ENCODE data around the gene AGBL4. TPM values are rescaled to one million over a fixed set of nuclear protein-coding genes. Genes with fewer than 3 reads are reported as not detected.

Gene AGBL4
- total RNA-seq, 6 experiments from 2014 or later = not detected

DNA sequence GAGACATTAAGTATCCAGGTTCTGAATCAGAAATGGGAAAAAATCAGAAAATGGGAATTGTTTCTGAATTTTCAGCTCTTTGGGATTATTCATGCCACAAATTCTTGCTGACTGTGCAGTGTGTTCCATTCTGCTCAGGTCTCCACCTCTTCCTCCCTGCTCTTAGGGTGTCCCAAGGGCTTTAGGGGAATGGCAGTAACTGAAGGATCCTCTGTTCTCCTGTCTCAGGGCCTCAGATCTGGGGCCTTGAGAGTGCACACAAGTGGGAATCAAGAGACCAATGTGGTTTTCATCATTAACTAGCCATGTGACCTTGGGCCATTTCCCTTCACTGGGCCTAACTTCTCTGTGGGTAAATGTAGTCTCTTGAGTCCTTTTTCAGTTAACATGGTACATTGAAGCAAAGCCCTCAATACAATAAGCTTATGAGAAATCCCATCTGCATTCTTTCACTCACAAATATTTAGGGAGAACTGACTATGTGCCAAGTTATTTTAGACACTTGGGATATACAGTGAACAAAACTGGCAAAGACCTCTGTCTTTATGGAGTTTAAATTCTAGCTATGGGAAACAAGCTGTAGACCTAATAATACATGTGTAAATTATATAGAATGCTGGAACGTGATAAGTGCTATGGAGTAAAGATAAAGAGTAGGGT, 1476.1 kb downstream of the AGBL4 start:
- TF ChIP-seq, protein P1, sequence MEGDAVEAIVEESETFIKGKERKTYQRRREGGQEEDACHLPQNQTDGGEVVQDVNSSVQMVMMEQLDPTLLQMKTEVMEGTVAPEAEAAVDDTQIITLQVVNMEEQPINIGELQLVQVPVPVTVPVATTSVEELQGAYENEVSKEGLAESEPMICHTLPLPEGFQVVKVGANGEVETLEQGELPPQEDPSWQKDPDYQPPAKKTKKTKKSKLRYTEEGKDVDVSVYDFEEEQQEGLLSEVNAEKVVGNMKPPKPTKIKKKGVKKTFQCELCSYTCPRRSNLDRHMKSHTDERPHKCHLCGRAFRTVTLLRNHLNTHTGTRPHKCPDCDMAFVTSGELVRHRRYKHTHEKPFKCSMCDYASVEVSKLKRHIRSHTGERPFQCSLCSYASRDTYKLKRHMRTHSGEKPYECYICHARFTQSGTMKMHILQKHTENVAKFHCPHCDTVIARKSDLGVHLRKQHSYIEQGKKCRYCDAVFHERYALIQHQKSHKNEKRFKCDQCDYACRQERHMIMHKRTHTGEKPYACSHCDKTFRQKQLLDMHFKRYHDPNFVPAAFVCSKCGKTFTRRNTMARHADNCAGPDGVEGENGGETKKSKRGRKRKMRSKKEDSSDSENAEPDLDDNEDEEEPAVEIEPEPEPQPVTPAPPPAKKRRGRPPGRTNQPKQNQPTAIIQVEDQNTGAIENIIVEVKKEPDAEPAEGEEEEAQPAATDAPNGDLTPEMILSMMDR (IDR thresholded peaks at IDR 0.05) = no peak
- Mint-ChIP-seq H3K36me3 (ENCODE audit: low read depth) (no peaks in the 10 kb centered on the region), H3K4me3 (no peak overlapping the region), H3K4me1 (ENCODE audit: low read depth) (no peaks in the 10 kb centered on the region), H3K9me3 (peaks cover 71% of the 10 kb centered on the region), H3K27me3 (ENCODE audit: insufficient read depth) (peaks cover 8% of the 10 kb centered on the region), H3K27ac (no peak overlapping the region)
- no peak for DNase-seq

DNA sequence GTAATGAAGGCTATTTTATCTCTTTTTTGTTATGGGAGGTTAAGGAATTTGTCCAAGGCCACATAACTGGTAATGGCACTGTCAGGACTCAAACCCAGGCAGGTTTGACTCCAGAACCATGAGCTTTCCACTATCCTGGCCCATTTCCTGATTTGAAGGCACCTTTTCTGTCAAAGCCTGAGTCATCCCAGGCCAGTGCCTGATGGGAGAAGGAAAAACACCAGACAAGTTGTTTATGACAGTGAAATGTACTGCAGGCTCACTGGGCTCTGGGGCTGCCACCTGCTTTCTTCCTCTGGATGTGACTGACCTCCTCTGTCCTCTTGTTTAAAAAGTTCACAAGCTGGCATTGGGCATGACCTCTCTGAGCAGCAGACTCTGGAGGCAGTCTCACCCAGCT, 1479.9 kb downstream of the AGBL4 start:
- H3K27ac Mint-ChIP-seq = no peak overlapping the region
- H3K36me3 Mint-ChIP-seq (ENCODE audit: low read depth) = no peaks in the 10 kb centered on the region
- H3K27me3 Mint-ChIP-seq (ENCODE audit: insufficient read depth) = peaks cover 4% of the 10 kb centered on the region
- TF ChIP-seq, protein P1 (IDR thresholded peaks at IDR 0.05) = no peak
- H3K4me1 Mint-ChIP-seq (ENCODE audit: low read depth) = no peaks in the 10 kb centered on the region
- H3K9me3 Mint-ChIP-seq = peaks cover 63% of the 10 kb centered on the region
- no peak overlapping the region for H3K4me3 Mint-ChIP-seq
- DNase-seq = no peak

DNA sequence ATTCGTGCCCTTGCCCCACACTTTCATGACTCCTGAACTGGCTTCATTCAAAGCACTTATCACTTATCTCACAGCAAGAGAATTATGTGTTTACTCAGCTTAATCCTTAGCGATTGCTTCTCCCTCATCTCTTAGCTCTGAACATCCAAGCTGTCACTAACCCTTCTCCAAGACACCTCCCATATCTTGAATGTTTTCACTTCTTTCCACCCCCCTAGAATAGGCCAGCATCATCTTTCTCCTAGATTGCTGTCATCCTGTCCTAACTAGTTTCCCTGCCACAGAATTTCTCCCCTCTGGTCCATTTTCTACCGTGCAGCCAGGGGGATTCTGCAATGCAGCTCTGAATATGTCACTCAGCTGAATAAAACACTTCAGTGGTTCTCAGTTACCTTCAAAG, 1483.2 kb downstream of the AGBL4 start:
- Mint-ChIP-seq H3K4me3 (no peak overlapping the region), H3K27me3 (ENCODE audit: insufficient read depth) (peaks cover 3% of the 10 kb centered on the region; the same call in 1 of the 2 replicates), H3K27ac (no peak overlapping the region), H3K36me3 (ENCODE audit: low read depth) (no peaks in the 10 kb centered on the region), H3K9me3 (peaks cover 54% of the 10 kb centered on the region), H3K4me1 (ENCODE audit: low read depth) (no peaks in the 10 kb centered on the region)
- TF ChIP-seq, protein P1 (IDR thresholded peaks at IDR 0.05) = no peak
- DNase-seq = no peak

DNA sequence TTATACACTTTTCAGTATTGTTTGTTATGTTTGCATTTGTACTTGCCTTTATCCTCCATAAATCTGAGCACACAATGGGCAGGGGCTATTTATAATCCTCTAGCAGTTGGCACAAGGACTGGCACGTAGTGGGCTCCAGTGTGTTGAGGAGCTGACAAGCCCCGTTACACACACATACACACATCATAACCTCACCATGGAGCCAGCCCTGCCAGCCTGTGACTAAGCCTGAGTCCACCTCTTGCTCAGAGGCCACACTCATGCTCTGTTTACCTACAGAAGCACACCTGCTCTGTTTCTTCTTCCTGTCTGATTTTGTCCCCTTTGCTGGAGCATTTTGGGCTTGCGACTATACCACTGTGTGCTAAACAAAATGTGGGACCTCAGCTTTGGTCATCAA, 1487.3 kb downstream of the AGBL4 start:
- TF ChIP-seq, protein P1 (IDR thresholded peaks at IDR 0.05) = no peak
- H3K27me3 Mint-ChIP-seq (ENCODE audit: insufficient read depth) = no peaks in the 10 kb centered on the region

DNA sequence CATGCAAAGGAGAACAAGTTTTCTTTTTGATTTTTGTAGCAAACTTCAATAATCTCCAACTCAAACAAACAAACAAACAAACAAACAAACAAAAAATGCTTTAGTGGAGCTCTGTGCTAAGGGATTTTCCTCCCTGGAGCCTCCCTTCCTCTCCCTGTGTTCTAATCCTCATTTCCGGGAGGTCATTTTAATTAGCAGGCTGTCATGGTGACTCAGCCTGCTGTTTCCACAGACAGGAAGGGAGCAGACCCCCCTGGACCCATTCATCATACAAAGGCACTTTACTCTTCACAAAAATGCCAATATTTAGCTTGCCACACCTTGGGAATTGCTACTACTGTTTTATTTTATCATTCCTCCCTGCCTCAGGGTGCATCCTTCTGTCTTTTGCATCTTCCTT, 1490.8 kb downstream of the AGBL4 start:
- Mint-ChIP-seq H3K27ac (no peak overlapping the region), H3K9me3 (peaks cover 73% of the 10 kb centered on the region), H3K36me3 (ENCODE audit: low read depth) (no peaks in the 10 kb centered on the region), H3K4me1 (ENCODE audit: low read depth) (no peaks in the 10 kb centered on the region), H3K27me3 (ENCODE audit: insufficient read depth) (no peaks in the 10 kb centered on the region), H3K4me3 (no peak overlapping the region)
- no peak for DNase-seq
- TF ChIP-seq, protein P1 (IDR thresholded peaks at IDR 0.05) = no peak

More for the DNA sequence above, 1487.3 kb downstream of the AGBL4 start:
- Mint-ChIP-seq H3K27ac (no peak overlapping the region), H3K4me3 (no peak overlapping the region), H3K9me3 (peaks cover 59% of the 10 kb centered on the region), H3K36me3 (ENCODE audit: low read depth) (no peaks in the 10 kb centered on the region), H3K4me1 (ENCODE audit: low read depth) (no peaks in the 10 kb centered on the region)
- no peak for DNase-seq
